GM19240 (cell line): ENCODE results near the gene SNAI1.
"Not testable (repeated sequence)": the region's sequence is repeated elsewhere in the genome, so short reads cannot be mapped to it uniquely, and the experiment has no call there.

Experiments
- DNase-seq: peaks from one replicate; pipeline ENCODE4 v3.0.0; 2011; ENCODE audit warnings: low spot score; ENCODE audit not compliant: insufficient read length

Gene SNAI1

GRCh38 chr20:49982346-49983122 is at the start of gene SNAI1:
Gene SNAI1 (plus strand): TSS chr20:49982980. CDS start chr20:49983060, 80 bp downstream.
- DNase-seq, result peak; percentile 98

- DNase-seq, result no peak
Observed at GRCh38 chr20:49935746-49936152, 47.0 kb upstream of the SNAI1 start.

DNA sequence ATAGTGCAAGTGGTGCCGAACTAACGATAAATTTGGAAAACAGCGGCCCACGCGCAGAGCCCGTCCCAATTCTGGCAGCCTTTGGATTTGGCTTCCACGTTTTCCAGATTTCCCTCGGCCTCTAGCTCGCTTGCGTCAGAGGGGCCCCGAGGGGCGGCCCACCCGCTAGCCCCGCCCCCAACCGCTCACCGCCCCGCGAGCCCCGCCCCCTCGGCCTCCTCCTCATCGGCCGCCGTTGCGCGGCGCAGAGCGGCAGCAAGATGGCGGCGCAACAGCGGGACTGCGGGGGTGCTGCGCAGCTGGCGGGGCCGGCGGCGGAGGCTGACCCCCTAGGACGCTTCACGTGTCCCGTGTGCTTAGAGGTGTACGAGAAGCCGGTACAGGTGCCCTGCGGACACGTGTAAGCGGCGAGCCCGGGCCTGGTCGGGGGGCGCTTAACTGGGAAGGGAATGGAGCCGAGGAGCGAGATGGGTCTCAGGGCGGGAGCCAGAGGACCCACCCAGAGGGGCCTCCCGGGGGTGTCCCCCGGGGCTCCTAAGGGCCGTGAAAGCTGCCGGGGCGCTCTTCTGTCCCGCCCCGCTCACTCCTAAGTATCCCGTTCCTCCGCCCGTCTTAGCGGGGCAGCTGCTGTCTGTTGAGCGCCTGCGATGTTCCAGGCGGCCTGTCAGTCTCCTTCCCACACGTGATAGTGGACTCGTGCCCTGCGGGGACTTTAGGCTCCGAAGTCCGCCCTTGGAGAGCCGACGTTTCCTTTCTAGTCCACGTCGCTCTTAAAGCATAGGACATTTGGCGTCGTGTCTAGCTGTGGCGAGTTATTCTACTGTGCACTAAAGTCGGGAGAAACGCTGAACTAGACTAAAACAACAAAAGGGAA is 46.4 kb upstream of the SNAI1 start, which contains the start of gene RNF114:
RNF114 (plus strand) TSS at position 245 of the 874 bp plus-strand sequence; CDS start at position 261, 16 bp downstream.
- DNase-seq, result peak; percentile 88

DNA sequence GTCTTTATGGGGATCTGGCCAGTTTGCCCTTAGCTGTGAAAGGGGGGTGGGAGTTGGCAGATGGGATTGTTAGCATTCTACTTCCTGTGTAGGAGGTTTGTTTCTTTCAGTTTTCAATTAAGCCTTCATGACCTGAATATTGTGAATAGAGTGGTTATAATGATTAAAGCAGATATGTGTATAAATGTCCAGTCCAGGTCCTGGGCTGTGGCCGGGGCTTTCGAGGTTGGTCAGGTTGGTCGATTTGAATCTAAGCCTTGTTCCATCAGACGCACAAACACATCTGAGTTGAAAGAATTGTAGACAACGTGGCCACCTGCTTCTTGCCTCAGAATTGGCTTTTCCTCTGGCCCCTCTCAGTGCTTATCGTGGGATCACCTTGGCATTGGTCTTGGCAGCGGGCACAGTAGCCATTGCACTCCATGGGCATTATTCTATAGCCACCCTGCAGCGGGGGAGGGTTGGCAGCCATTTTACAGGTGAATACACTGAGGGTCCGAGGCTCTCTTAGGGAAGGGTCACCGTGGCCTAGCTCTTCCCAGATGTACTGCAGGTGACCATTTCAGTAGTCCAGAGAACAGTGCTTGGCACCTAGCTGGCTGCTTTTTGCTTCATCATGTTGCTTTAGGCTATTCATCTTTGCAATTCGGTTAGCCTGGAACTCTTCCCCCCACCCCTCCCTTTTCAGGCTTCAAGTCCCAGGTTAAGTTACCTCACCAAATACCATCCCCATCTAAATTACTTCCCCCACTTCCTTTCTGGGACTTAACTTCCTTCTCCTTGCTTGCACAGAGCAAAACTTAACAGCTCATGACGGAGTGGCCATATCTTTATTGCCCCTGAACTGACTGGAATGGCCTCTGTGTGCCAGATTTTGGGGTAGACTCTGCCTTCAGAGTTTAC is 45.5 kb upstream of the SNAI1 start:
- DNase-seq, result no peak

- no peak for DNase-seq
Observed at GRCh38 chr20:49938173-49939163, 44.3 kb upstream of the SNAI1 start.

GRCh38 chr20:49941456-49941855 is 41.3 kb upstream of the SNAI1 start:
- DNase-seq, result no peak

DNA sequence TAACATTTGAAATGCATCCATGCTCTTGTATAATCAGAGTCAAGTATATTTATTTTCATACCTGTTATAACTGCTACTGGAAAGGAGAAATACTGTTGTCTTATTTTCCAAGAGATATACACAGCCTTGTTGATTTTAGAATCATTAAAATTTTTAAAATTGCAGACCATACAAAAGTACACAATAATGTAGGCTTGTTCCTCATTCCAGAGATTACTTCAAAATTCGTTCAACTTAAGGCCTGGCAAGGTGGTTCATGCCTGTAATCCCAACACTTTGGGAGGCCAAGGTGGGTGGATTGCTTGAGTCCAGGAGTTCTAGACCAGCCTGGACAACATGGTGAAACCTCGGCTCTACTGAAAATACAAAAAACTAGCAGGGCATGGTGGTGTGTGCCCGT is 40.5 kb upstream of the SNAI1 start:
- DNase-seq, result no peak

DNA sequence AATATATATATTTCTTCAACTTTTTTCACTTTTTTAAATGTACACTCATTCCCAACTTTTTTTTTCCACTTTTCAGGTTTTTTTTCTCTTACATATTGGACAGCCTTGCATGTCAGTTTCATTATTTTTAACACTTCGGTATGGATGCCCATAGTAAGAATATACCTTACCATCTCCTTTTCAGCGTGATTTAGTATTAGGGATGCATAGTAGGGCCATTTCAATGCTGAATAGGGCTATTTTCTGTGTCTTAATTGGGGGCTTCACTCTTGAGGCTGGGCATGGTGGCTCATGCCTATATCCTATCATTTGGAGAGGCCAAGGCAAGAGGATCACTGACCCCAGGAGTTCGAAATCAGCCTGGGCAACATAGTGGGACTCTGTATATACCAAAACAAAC is 39.8 kb upstream of the SNAI1 start:
- DNase-seq, result no peak

DNA sequence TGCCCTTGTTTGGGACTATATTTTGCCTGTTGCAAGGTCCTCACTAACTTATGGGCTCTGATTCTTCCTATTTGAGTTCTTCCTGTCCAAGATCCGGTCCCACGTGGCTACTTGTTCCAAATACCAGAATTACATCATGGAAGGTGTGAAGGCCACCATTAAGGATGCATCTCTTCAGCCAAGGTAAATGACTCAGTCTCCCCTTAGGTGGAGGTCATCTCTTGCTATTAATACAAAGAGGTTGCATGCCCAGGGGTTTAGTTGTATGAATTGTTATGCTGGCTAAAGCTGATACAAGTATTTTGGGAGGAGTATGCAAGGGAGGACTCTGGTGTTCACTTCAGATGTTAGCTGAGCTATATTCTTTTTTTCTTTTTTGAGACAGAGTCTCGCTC is 37.5 kb upstream of the SNAI1 start:
- no peak for DNase-seq

- DNase-seq, result no peak
Observed at GRCh38 chr20:49945701-49946477, 36.9 kb upstream of the SNAI1 start.

DNA sequence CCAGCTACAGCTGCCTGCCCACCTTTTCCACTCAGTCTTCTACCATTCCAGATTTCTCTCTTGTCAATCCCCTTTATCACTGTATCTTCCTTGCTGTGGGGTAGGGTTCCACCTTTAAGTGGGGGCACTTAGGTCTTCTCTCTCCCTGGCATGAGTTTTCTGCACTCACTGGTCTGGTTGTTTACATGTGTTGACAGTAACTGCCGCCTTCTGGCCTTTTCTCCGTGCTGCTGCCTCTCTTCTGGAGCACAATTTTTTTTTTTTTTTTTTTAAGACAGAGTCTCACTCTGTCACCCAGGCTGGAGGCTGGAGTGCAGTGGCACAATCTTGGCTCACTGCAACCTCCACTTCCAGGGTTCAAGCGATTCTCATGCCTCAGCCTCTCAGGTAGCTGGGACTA is 34.6 kb upstream of the SNAI1 start:
- DNase-seq, result no peak

DNA sequence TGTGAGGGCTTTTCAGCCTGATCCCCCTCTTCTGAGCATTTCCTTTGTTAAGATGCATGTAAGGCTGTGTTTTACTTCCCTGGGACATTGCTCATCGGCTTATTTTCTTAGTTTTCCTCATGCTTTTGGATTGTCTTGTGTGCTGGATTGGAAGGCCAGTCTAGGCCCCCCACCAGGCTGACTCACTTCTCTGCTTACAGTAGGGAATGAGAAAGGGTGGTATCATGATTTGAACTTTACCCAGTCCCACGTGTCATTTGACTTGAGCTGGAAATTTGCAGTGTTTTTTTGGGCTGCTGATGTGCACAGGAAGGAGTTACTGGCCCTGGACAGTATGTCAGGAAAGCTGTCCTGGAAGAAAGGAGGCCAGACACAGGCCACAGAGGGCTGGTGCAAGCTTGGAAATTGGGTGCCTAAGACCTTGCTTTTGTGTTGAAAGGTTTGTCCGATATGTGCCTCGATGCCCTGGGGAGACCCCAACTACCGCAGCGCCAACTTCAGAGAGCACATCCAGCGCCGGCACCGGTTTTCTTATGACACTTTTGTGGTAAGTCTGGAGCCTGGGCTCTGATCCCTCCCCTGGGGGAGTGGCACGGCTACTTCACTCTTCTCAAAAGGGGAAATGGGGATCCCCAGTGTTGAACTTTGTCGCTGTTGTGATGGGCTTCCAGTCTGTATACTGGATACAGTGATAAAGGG is 33.8 kb upstream of the SNAI1 start:
- no peak for DNase-seq

DNA sequence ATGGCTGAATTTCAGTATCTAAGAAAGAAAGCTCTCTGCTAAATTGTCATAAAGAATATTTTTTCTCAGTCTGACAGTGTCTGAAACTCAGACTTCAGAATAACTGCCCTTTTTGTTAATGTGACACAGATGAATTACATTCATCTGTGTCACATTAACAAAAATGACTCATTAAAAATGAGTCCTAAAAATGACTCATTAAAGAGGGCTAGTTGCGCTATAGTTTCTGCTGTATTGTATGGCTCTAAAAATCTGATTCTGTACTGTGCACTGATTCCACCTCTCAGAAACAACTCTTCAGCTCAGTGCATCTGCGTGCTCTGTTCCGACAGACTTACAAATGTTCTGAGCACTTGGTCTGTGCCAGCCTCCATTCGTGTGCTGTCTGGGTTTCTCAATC is 31.6 kb upstream of the SNAI1 start:
- no peak for DNase-seq

GRCh38 chr20:49955167-49955566 is 27.6 kb upstream of the SNAI1 start:
- no peak for DNase-seq

- DNase-seq, result not testable (repeated sequence)
Observed at GRCh38 chr20:49955830-49956396, 26.9 kb upstream of the SNAI1 start.

- no peak for DNase-seq
Observed at GRCh38 chr20:49956689-49957088, 26.1 kb upstream of the SNAI1 start.

GRCh38 chr20:49957089-49957938 is 25.5 kb upstream of the SNAI1 start:
- not testable (repeated sequence) for DNase-seq
